Measurements from ENCODE around the gene CHD2.
A peak's percentile ranks its signal among the peaks of the same experiment; 100 is the strongest.
"Not testable (repeated sequence)": the region's sequence is repeated elsewhere in the genome, so short reads cannot be mapped to it uniquely, and the experiment has no call there.

The CHD2 gene

DNA sequence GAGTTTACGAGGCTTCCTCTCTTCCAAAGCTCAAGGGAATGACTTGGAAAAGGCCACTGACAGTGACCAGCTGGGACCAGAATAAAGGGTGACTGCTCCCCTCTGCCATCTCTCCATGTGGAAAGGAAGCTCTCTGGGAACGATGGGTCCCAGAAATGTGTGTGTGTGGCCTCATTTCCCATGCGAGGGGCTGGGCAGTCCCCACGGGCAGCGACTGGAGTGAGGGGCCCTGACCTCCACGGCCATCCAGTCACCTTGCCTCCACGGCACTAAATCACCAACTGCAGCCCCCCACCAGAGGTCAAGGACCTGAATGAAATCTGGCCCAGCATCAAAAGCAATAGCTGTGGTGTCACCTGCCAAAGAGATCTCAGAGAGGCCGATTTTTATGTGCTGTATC is 159.3 kb downstream of the CHD2 start:
- ChIA-PET POLR2A (ENCODE audit: low non-redundant PET) (no interaction called here), CTCF (interaction anchor here (0.5 to 1.2 kb wide), 3 partner anchors 9 to 29 kb away, joined by 3 to 5 read pairs (median 3); no protein-coding TSS in a partner anchor)
- TF ChIP-seq CTCF (conservative IDR thresholded peaks at IDR 0.05; ENCODE audit: low read depth) = no peak
- no peak for DNase-seq (ENCODE audit: low spot score)
- no peak overlapping the region for H3K27ac ChIP-seq

- ChIA-PET POLR2A (ENCODE audit: low non-redundant PET) (no interaction called here), CTCF (interaction anchor here (1.0 to 1.2 kb wide), 2 partner anchors 10 to 27 kb away, joined by 3 to 5 read pairs; no protein-coding TSS in a partner anchor)
- no peak for TF ChIP-seq CTCF (conservative IDR thresholded peaks at IDR 0.05; ENCODE audit: low read depth)
Observed at GRCh38 chr15:93060336-93061248, 160.5 kb downstream of the CHD2 start.

GRCh38 chr15:93062628-93063261 is 162.6 kb downstream of the CHD2 start:
- H3K27ac ChIP-seq; CTCF ChIA-PET; POLR2A ChIA-PET (ENCODE audit: low non-redundant PET); DNase-seq (ENCODE audit: low spot score): not testable (repeated sequence)

More at GRCh38 chr15:93060336-93061248, 160.5 kb downstream of the CHD2 start:
- peak overlapping the region; percentile 66 for H3K27ac ChIP-seq
- DNase-seq (ENCODE audit: low spot score) = no peak

DNA sequence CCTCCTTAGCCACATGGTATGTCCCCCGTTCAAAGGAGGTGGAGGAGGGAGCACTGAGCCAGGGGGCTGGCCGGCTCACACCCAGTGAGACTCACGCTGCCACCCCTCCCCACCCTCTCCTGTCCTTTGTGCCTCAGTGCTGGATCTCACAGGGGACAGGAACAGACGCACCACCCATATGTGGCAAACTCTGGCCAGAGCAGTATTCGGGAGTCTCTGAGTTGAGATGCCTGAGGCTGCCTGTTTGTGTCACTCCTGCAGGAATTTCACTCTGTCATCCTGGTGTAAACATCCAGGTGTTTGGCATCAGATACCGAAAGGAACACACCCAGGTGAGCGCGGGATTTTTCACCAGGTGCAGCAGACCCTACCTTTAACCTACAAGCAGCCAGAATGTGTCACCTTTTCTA is 163.1 kb downstream of the CHD2 start:
- POLR2A ChIA-PET (ENCODE audit: low non-redundant PET) = no interaction called here

DNA sequence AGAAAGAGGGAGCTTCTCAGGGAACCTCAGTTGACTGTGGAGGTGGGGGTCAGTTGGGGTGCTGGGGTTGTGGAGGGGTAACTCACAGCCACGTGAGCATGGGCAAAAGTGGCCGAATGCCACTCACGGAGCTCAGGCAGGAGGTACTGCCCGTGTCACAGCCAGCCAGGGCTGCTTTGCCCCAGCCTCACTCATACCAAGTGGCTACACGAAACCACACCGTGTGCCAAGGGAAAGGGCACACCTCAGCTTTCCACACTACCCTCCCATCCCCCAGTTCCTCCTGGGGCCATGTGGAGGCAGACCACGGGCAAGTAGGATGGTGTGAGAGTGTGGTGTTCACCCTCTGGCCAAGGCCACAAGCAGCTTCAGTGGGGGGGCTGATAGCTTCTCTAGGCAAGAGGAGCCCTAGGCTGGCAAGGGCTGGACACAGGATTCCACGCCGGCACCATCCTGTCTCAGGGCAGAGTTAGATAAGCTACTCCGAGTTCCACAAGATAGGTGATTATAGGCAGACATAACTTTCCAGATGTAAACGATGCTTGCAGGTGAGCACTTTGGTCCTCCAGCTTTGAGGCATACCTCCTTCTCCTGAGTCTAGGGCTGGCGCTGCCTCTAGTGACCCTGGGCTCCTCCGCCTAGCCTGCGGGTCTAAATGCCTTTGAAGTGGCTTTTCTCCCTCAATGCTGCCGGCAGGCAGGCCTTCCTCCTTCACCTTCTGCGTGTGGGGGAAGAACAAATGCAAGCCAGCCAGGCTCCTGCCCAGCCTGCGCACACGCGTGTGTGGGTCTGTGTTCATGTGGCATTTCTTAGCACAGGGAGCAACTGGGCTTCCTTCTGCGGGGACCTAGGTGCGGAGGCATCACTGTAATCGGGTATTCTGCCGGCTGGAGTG is 163.9 kb downstream of the CHD2 start:
- ChIA-PET POLR2A (ENCODE audit: low non-redundant PET) (no interaction called here), CTCF (no interaction called here)
- no peak for TF ChIP-seq CTCF (conservative IDR thresholded peaks at IDR 0.05; ENCODE audit: low read depth)
- no peak overlapping the region for H3K27ac ChIP-seq
- no peak for DNase-seq (ENCODE audit: low spot score)

More for the DNA sequence above, 163.1 kb downstream of the CHD2 start:
- no peak for TF ChIP-seq CTCF (conservative IDR thresholded peaks at IDR 0.05; ENCODE audit: low read depth)
- H3K27ac ChIP-seq = no peak overlapping the region
- peak; percentile 41 for DNase-seq (ENCODE audit: low spot score)
- CTCF ChIA-PET = no interaction called here

DNA sequence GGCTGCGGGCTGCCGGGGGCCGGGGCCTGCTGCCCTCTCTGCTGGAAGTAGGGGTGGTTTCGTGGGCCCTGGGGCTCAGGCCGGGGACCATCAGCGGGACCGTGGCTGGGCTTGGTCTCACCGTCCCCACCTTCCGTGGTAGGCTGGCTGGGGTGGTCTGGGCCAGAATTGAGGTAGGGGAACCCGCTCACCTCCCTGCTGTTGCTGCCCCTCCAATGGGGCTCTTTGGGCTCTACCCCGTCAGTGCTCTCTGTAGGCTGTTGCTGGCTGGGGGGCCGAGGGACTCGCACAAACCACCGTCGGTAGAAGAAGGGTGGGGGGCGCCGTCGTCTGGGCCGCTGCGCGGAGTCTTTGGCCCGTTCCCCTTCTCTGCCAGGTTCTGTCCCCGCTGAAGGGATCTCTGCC is 165.5 kb downstream of the CHD2 start:
- TF ChIP-seq CTCF (conservative IDR thresholded peaks at IDR 0.05; ENCODE audit: low read depth) = no peak
- CTCF ChIA-PET = interaction anchor here (1.6 kb wide), 1 partner anchor 36 kb away, joined by 6 read pairs; no protein-coding TSS in a partner anchor
- DNase-seq (ENCODE audit: low spot score) = no peak
- POLR2A ChIA-PET (ENCODE audit: low non-redundant PET) = interaction anchor here (0.6 kb wide), 1 partner anchor 158 kb away, joined by 3 read pairs; no protein-coding TSS in a partner anchor
- no peak overlapping the region for H3K27ac ChIP-seq

All from RWPE1 (cell line).